ENCODE data around the gene TXNRD2.
"Not testable (repeated sequence)": the region's sequence is repeated elsewhere in the genome, so short reads cannot be mapped to it uniquely, and the experiment has no call there.

DNA sequence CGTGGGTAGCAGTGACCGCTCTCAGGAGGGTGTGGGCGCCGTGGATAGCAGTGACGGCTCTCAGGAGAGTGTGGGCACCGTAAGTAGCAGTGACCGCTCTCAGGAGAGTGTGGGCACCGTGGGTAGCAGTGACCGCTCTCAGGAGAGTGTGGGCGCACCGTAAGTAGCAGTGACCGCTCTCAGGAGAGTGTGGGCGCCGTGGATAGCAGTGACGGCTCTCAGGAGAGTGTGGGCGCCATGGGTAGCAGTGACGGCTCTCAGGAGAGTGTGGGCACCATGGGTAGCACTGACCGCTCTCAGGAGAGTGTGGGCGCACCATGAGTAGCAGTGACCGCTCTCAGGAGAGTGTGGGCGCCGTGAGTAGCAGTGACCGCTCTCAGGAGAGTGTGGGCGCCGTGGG lies 34.8 kb downstream of the TXNRD2 start:
- TF ChIP-seq, protein P1, sequence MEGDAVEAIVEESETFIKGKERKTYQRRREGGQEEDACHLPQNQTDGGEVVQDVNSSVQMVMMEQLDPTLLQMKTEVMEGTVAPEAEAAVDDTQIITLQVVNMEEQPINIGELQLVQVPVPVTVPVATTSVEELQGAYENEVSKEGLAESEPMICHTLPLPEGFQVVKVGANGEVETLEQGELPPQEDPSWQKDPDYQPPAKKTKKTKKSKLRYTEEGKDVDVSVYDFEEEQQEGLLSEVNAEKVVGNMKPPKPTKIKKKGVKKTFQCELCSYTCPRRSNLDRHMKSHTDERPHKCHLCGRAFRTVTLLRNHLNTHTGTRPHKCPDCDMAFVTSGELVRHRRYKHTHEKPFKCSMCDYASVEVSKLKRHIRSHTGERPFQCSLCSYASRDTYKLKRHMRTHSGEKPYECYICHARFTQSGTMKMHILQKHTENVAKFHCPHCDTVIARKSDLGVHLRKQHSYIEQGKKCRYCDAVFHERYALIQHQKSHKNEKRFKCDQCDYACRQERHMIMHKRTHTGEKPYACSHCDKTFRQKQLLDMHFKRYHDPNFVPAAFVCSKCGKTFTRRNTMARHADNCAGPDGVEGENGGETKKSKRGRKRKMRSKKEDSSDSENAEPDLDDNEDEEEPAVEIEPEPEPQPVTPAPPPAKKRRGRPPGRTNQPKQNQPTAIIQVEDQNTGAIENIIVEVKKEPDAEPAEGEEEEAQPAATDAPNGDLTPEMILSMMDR (IDR thresholded peaks at IDR 0.05 in 2 of 3, conservative IDR thresholded peaks at IDR 0.05 in 1 of 3; ENCODE audit: borderline replicate concordance in 1 of 3, insufficient read depth in 1 of 3, low read depth in 2 of 3, low read length in 2 of 3) = not testable (repeated sequence)
- TF ChIP-seq POLR2A (IDR thresholded peaks at IDR 0.05; ENCODE audit: borderline replicate concordance, extremely low read depth, insufficient read depth, insufficient read length); ZNF274 (IDR thresholded peaks at IDR 0.05; ENCODE audit: low read depth, low read length): not testable (repeated sequence)

Data from HCT116 (cell line).